HG03095 (cell line): ENCODE data around the gene LYL1.

Experiments
- ATAC-seq: cut with Tn5 transposase; IDR thresholded peaks from one replicate; pipeline ENCODE4 v1.9.1; 2021; ENCODE audit warnings: moderate library complexity; ENCODE audit not compliant: unreplicated experiment

Gene LYL1

GRCh38 chr19:13130886-13131490, 28.3 kb upstream of the LYL1 start:
- no peak for ATAC-seq

- ATAC-seq: no peak
Measured at GRCh38 chr19:13129384-13129783, 26.7 kb upstream of the LYL1 start.

- no peak for ATAC-seq
Measured at GRCh38 chr19:13128583-13128982, 25.9 kb upstream of the LYL1 start.

GRCh38 chr19:13127811-13128575, 25.3 kb upstream of the LYL1 start:
- no peak for ATAC-seq

- ATAC-seq: no peak
Measured at GRCh38 chr19:13127051-13127450, 24.4 kb upstream of the LYL1 start.

- ATAC-seq: no peak
Measured at GRCh38 chr19:13122980-13123957, 20.6 kb upstream of the LYL1 start.

GRCh38 chr19:13122275-13122878, 19.7 kb upstream of the LYL1 start:
- ATAC-seq: no peak

GRCh38 chr19:13121551-13122274, 19.1 kb upstream of the LYL1 start:
- no peak for ATAC-seq

- no peak for ATAC-seq
Measured at GRCh38 chr19:13120817-13121216, 18.2 kb upstream of the LYL1 start.

GRCh38 chr19:13120031-13120430, 17.4 kb upstream of the LYL1 start:
- no peak for ATAC-seq

- ATAC-seq: no peak
Measured at GRCh38 chr19:13119627-13120026, 17.0 kb upstream of the LYL1 start.

- no peak for ATAC-seq
Measured at GRCh38 chr19:13118424-13119193, 16.0 kb upstream of the LYL1 start.

- ATAC-seq: peak; percentile 62
Measured at GRCh38 chr19:13117772-13118423, 15.2 kb upstream of the LYL1 start, which contains the start of gene NACC1. Gene NACC1, plus strand, starts transcription at chr19:13118264. Its CDS starts 16,944 bp downstream, at chr19:13135208.

- ATAC-seq: no peak
Measured at GRCh38 chr19:13117176-13117771, 14.6 kb upstream of the LYL1 start.

GRCh38 chr19:13116282-13117175, 13.9 kb upstream of the LYL1 start, which contains the start of gene TRMT1:
Gene TRMT1, minus strand, starts transcription at chr19:13116740. Its CDS starts 341 bp downstream, at chr19:13116399.
- no peak for ATAC-seq

- no peak for ATAC-seq
Measured at GRCh38 chr19:13115936-13116281, 13.3 kb upstream of the LYL1 start.

- no peak for ATAC-seq
Measured at GRCh38 chr19:13112555-13112954, 9.9 kb upstream of the LYL1 start.
